SW480 (cell line): ENCODE results near the gene EPHA2.
A peak's percentile ranks its signal among the peaks of the same experiment; 100 is the strongest.

Source experiments
- DNase-seq: peaks from one replicate; pipeline ENCODE4 v3.0.0-alpha.2; 2016; ENCODE audit warnings: low spot score

Gene EPHA2

GRCh38 chr1:16149702-16150488 is 6.0 kb downstream of the EPHA2 start:
- DNase-seq = no peak

GRCh38 chr1:16149146-16149545 is 6.7 kb downstream of the EPHA2 start:
- no peak for DNase-seq

GRCh38 chr1:16148329-16149092 is 7.4 kb downstream of the EPHA2 start:
- DNase-seq = no peak

- DNase-seq = peak; percentile 58
Measured at GRCh38 chr1:16147156-16147926, 8.5 kb downstream of the EPHA2 start.

DNA sequence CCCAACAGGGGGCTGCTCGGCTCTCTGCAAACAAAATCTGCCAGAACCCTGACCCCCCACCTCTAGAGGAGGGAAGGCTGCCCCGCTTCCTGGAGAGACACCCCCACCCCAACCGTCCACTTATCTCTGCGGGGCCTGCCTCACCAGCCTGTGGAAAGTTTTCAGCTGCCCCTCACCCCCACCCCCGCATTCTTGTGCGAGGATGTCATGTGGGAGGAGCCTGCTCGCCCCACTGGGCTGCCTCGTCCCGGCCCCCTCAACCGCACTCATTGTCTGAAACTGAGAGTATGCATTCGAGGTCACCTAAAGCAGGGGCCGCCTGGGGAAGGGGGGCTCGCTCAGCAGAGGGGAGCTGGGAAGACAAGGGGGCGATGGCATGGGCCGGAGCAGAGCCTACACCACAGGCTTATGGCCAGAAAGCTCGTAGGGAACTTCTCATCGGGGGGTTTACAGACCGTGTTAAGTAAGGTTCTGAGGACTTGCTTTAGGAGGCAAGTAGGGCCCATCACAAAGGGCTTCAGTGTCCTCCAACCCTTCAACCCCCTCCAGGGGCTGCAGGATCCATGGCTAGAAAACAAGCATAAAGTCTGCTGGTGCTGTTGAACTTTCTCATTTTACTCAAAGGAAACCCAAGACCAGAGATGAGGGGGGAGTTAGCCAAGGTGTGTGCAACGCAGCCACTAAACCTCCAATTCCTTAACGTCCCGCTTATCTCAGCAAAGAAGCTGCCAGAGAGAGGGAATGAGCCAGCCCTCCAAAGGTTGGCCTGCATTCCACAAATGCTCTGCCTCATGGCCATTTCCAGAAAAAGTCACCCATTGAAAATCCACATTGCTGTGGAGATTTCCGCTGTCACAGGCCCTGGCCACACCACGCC is 9.4 kb downstream of the EPHA2 start:
- DNase-seq = peak; percentile 91

DNA sequence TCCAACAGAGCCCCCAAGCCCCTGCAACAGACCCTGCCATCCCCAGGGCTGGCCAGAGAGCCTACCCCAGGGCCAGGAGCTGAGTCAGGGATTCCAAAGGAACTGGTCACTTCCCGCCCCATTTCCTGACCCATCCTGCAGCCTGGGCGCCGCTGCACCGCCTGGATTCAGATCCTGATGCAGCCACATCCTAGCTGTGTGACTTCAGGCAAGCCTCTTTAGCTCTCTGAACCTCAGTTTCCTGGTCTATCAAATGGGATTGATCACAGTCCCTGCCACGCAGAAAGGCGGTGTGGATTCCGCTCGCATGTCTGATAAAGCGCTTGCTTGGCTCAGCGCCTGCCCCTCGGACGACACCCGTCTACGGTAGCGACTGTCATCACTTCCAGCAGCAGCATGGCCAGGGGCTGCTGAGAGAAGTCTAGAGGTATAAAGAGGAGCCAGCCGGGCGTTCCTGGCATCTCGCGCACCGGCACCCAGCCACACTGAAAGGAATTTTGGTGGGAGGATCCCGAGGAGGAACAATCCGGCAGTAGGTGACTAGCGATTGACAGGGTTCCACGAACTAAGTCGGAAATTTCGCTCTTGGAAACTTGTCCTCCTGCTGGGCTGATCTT is 10.1 kb downstream of the EPHA2 start:
- DNase-seq = peak; percentile 89

DNA sequence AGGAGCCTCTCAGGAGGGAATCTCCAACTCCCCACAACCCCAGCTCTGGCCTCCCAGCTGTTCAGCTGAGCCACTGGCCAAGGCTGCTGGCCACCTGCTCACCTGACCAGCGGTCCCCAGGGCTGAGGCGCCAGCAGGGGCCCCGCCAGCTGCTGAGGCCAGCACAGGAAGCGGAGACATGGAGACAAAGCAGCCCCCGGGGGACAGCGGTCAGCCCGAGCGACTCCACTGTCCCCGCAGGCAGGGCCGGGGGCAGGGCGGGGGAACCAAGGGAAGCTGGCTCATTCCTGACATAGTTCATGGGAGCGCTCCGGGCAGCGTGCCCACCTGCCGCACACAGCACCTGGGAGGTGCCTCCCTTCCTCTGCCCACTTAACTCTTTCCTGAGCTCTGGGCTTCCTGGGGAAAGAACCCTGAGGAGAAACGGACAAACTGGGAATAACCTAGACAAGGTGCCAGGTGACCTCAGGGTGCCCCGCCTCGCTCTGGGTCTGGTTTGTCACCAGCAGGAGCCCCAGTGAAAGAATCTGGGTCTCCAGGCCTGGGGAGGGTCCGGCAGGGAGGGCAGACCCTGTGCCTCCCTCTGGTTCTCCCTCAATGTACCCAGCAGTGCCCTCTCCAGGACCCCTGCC is 10.7 kb downstream of the EPHA2 start:
- DNase-seq = peak; percentile 97

DNA sequence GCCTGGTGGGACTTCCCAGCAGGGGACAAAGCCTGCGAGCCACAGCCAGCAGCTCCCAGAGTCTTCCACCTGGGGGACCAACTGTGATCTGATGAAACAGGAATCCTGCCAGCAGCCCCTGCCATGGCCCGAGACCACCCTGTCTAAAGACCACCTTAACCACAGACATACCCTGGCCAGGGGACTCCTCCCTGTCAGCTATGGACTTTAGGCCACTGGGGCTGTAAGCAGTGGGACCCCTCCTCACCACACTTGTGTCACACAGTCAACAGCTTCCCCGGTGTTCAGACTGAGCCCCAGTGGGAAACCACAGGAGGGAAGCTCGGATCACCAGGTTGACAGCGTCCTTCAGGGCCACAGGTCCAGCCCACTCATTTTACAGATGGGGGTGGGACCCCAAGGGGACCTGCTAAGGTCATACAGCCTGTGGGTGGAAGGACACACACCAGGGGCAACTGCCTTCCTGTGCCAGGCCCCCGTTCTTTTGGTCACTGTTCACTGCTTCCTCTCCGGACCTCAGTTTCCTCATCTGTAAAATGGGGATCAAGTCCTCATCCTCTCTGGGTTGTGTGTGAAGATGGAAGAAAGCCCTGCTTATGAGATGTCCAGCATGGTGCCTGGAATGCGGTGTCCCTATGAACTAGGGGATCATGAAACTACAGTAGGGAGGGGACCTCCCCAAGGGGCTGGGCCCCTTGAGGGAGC is 11.4 kb downstream of the EPHA2 start:
- DNase-seq = peak; percentile 76

GRCh38 chr1:16143566-16144324 is 12.1 kb downstream of the EPHA2 start:
- DNase-seq = peak; percentile 100

DNA sequence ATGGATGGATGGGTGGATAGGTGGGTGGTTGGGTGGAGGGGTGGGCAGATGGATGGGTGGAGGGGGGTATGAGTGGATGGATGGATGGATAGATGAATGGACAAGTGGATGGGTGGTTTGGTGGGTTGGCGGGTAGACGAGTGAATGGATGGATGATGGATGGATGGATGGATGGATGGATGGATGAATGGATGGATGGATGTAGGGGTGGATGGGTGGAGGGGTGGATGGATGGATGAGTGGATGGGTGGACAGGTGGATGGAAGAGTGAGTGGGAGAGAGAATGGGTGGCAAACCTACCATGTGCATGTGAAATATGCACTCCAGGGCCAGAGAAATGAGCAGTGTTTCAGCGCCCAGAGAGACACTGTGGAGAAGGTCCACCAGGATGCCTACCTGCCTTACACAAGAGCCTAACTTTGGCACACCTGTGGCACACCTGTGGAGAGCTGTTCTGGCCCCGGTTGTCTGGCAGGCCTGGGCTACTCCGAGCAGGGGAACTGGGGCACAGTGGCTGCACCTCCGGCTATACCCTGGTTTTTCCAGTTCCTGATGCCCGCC is 12.8 kb downstream of the EPHA2 start:
- no peak for DNase-seq

DNA sequence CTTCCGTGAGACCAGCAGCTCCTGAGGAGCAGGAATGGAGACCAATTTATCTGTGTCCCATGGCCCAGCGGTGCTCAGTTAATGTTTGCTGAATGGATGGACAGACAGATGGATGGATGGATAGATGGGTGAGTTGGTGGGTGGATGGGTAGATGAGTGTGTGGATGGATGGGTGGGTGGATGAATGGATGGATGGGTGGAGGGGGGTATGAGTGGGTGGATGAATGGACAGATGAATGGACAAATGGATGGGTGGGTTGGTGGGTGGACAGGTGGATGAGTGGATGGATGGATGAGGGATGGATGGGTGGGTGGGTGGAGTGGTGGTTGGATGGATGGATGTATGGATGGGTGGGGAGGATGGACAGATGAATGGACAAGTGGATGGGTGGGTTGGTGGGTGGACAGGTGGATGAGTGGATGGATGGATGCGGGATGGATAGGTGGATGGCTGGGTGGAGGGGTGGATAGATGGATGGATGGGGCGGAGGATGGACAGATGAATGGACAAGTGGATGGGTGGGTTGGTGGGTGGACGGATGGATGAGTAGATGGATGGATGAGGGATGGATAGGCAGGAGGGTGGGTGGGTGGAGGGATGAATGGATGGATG is 13.4 kb downstream of the EPHA2 start:
- DNase-seq = no peak

- no peak for DNase-seq
Measured at GRCh38 chr1:16141573-16142336, 14.1 kb downstream of the EPHA2 start.

GRCh38 chr1:16140068-16140596 is 15.7 kb downstream of the EPHA2 start:
- DNase-seq = no peak

- DNase-seq = peak; percentile 87
Measured at GRCh38 chr1:16139473-16139962, 16.4 kb downstream of the EPHA2 start.

- peak; percentile 28 for DNase-seq
Measured at GRCh38 chr1:16138772-16139221, 17.1 kb downstream of the EPHA2 start.

- DNase-seq = no peak
Measured at GRCh38 chr1:16137890-16138467, 17.9 kb downstream of the EPHA2 start.

DNA sequence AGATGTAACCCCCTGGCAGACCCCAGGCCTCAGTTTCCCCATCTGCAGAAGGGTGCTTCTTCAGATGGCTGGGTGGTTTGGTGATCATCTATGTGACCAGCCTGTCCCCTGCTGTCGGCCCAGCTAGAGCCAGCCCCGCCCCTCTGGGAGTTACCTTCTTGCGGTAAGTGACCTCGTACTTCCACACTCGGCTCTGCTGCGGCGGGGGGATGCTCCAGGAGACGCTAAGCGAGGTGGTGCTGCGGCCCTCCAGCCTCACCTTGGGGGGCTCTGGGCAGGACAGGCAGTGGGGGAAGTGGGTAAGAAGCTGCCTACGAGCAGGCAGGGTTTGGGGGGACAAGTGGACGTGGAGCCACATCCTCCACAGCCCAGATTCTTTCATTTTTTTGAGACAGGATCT is 20.4 kb downstream of the EPHA2 start:
- DNase-seq = no peak
